Renal pelvis (tissue), 4 donors: ENCODE results near the gene PLAGL2. TPM values are rescaled to one million over a fixed set of nuclear protein-coding genes. Genes with fewer than 3 reads are reported as not detected.
"Not testable (repeated sequence)": the region's sequence is repeated elsewhere in the genome, so short reads cannot be mapped to it uniquely, and the experiment has no call there.

Experiments used
- DNase-seq: peaks from one replicate; pipeline ENCODE4 v3.0.0-alpha.2; 2013
- polyA plus RNA-seq, 3 donors: library from polyadenylated mRNA; unstranded; fragments of 120-200 nt; gene quantifications; one replicate each; pipeline ENCODE4 v1.2.1, GENCODE V29; 2013; ENCODE audit not compliant: insufficient read length in 3 of 3

The PLAGL2 gene
- polyA plus RNA-seq, 3 donors: 22.0 to 24.9 (median 22.8) TPM

DNA sequence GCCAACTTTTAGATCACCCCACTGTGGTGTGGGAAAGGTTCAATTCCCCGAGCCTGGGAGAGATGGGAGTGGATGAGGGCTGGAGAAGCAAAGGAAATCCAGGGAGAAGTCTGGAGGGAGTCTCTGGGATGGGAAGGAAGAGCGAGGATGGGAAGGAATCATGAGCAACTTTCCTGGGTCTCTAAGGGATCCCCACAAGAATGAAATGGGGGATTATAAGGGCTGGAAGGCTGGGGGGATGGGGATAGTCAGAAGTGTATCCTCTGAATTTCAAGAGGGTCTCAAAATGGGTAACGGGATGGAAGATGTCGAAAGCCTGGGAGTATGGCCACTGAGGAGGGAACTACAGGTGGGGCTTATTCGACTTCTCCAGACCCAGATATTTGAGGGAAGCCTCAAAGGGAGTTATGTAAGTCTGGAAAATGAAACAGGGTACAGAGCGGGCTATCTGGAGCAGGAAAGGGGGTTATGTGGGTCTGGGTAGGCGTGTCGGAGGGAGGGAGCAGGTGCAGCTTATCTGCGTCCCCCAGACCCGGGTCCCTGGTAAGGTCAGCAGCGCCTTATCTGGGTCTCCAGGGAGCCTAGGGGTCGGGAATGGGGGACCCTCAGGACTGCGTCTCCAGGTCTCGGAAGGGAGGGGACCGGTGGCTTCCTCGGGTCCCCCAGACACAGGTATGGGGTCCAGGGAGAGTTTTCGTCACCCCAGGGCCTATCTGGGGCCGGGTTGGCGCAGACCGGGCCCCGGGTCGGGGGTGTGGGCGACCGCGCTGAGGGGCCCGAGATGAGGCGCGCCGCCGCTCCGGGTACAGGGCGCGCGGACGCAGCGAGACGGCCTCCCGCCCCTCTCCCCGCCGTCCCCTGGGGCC, 550 bp downstream of the PLAGL2 start:
- no peak for DNase-seq

DNA sequence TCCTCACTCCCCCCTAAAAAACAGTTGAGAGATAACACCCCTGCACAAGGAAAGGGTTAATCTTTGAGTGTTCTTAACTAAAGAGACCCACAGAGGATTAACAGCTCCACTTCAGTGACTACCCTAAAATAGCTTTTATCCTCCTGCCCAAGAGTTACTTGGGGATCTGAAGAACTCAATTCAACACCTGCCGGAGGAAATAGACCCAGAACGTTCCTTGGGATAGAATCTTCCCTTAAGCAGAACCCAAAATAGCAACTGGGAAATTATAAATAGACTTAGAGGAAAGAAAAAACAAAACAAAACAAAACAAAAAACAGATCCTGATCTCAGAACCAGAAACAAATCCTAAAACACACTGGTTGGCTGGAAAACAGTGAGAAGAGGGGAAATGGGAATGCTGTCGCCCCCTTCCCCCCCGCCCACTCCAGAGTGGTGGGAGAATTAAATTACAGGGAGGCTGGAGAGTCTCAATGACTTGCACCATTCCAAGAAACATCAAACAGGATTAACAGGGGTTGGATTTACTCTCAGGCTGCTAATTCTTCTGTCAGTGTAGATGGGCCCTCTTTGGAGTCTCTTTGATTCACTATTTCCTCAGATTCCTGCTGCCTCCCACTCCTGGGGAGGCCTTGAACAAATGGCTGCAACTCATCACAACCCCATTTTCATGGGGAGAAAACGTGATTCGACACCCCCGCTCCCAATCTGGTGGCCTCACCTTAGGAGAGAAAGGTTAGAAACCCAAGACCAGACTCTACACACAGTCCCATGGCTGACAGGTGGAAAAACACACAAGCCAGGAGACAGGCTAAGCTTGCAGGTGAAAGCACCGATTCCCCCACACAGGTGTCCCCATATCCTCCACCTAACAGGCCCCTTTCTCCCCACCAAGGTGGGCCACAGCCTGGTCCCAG, 1.4 kb downstream of the PLAGL2 start:
- DNase-seq: no peak

DNA sequence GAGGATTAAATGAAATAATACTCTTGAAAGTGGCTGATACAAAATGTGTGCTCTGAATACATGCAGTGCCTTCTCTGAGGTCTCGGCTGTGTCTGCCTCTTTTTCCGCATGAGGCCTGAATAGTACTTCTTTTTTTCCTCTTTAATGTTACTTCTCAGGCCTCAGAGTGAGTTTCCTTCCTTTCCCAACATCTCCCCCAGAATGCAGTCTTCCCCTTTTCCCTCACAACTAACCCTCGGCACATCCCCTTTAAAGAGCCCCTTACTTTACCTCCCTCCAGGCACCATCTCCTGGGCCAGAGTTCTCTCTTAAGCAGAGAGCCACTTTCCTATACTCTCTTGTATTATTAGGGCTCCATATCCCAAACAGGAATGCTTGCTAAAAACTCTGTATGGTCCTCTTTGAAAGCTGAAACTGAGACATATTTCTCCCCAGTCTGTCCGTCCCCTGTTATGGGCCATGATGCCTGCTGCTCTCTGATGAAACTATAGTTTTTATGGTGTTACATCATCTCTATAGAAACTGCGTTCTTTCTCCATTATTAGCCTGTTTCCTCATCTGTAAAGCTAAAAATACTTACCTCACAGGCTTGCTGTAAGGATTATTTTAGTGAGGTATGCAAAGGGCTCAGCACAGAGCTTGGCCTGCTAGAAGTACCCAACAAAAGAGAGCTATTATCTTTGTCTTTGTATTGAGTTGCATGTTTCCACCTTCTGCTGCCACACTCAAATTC, 2.3 kb downstream of the PLAGL2 start:
- no peak for DNase-seq

DNA sequence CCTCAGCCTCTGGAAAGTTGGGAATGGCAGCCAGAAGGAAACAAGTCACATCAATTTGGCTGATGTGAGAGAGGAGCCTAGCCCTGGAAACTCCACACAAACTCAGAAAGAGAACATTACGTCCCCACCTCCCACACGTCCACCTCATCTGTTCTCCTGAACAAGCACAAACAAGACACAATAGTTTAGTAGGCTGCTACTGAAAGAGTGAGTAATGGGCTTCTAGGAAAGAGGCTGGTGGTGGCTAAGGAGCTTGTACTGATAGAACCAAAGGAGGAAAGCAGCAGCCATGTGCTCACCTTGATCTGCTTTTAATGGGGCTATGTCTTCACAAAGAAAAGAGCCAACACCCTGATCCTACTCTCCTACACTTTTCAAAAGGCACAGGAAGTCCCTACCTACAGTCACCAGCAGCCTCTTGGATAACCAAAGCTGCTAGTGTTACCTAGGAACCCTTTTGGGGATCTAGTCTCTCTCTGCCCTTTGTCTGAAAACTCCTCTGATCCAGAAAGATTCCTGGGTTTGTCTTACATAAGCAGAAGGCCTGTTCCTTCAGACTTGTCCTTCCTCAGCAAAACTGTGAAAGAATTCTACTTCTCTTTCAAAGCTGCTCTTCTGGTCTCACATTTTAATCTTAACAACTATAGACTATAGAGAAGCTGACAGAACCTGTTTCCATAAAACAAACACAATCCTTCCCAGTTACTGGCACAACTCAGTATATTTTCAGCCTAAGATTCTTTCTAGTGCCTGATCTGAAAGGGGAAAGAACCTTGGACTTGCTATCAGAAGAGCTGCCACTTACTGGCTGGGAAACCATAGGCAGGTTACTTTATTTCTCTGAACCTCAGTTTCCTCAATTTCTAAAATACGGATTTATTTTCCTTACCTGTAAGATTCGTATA, 3.1 kb downstream of the PLAGL2 start:
- no peak for DNase-seq

- peak; percentile 33 for DNase-seq
Observed at GRCh38 chr20:32203356-32204204, 4.0 kb downstream of the PLAGL2 start.

DNA sequence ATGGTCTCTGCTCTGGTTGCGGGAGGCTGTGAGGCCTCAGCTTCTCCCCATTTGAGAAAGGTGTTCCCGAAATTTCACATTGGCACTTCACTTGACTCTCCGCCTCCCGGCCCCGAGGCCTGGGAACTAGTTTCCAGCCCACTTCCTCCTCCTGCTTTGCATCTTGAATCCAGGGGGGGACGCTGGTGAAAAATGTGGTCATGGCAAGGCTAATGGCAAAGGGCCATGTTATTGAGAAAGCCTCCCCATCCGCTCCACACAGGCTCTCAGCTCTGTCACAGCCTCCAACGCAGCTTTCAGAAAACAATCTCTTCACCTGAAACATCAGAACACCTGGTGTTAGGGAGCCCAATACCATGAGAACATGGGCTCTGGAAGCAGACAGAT, 5.6 kb downstream of the PLAGL2 start:
- no peak for DNase-seq

- no peak for DNase-seq
Observed at GRCh38 chr20:32201296-32201976, 6.1 kb downstream of the PLAGL2 start.

GRCh38 chr20:32199006-32199405, 8.5 kb downstream of the PLAGL2 start:
- no peak for DNase-seq

- not testable (repeated sequence) for DNase-seq
Observed at GRCh38 chr20:32197136-32197535, 10.4 kb downstream of the PLAGL2 start.

DNA sequence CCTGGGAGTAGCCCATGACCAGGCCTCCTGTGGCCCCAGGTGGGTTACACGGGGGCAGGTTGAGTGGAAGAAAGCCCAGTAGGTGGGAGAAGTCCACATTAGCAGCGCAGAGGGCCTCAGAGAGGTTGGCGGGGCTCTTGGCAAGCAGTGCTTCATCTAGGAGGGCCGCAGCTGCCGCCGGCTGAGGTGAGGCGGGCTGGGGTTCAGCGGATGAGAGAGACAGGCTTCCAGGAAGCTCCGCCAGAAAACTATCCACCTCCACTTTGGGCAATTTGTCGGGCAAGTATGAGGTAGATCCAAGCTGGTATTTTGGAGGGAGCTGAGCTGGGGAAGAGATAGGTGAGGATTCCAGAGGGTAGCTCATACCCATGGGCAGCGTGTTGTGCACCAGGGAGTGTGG, 10.9 kb downstream of the PLAGL2 start:
- not testable (repeated sequence) for DNase-seq

GRCh38 chr20:32195581-32195980, 12.0 kb downstream of the PLAGL2 start:
- no peak for DNase-seq

DNA sequence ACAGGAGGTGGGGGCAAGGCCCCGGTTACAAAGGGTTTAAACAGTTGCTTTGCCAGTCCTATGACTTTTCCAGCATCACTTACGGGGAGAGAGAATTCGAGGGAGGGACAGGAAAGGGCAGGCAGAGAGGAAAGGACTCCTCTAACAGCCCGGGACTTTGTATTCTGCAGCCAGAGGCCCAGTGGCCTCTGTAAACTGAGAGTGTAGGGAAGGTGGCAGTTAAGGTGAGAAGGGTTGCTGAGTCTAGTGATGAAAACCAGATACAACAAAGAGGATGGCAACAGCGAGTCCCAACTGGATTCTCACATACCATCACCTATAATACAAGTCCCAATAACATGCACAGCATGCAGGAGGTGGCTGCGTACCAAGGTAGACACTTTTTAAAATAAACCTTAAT, 13.5 kb downstream of the PLAGL2 start:
- no peak for DNase-seq

DNA sequence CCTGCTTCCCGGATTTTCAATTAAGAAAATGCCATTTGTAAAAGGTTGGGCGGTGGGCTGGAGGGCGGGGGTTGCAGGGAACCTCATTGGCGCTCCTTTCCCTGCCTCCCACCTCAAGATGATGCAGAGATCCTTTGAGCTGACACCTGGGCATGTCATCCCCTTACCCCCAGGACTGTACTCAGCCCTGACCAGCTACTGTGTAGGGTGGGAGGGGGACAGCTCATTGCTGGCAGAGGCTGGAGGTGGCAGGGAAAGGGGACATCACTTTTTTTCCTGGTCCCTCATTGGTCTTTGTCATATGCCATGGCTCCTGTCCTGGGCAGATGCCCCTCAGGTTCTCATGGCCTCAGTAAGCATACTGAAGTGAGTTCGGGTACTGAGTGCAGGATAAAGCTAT, 14.2 kb downstream of the PLAGL2 start:
- DNase-seq: not testable (repeated sequence)

- DNase-seq: no peak
Observed at GRCh38 chr20:32192698-32193097, 14.8 kb downstream of the PLAGL2 start.

DNA sequence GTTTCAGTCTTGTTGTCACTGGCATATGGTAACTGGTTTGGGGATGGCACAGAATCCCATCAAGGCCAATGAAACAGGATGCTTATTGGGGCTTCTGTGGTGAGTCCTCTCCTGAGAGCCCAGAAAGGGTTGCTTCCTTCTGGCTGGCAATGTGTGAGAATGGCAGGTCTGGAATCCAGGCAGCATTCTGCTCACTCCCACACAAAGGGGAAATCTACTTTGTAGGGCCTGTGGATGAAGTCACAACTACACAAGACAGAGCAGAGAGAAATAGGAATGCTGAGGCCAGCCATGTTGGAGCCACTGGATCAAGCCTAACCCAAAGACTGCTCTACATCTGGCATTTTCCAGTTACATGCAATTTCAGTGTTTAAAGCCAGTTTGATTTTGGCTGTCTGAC, 15.7 kb downstream of the PLAGL2 start:
- DNase-seq: no peak

DNA sequence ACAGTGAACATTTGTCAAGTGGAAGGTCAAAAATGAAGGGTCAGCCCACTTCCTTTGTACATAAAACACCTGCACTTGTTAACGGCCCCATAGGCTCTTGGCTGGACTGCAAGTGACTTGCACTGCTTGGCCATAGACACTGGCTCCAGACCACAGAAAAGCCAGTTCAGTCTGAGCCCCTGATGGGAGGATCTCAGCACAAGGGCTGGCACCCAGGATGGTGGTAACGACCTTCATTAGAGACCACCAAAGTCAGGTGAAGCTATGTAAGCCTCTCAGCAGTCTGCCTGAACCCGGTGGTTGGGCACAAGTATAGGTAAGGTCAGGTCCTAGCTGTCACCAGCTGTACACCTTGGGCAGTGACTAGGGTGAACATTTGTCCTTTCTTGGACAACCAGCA, 16.1 kb downstream of the PLAGL2 start:
- DNase-seq: no peak

GRCh38 chr20:32190616-32191415, 16.7 kb downstream of the PLAGL2 start:
- no peak for DNase-seq
